22Rv1 (cell line): ENCODE measurements around the gene LPCAT2.

ENCODE experiments used
- CTCF ChIP-seq: fragments of 450-650 bp; IDR thresholded peaks from 2 replicates; pipeline ENCODE4 v1.5.1; 2017; ENCODE audit warnings: mild to moderate bottlenecking
- ZFX ChIP-seq: fragments of 450-650 bp; IDR thresholded peaks from 2 replicates; pipeline ENCODE4 v1.6.1; 2017; ENCODE audit warnings: antibody characterized with exemption, borderline replicate concordance

GRCh38 chr16:55575496-55575895, 66.6 kb downstream of the LPCAT2 start:
- TF ChIP-seq CTCF (no peak), ZFX (no peak)
